Kidney tubule cell (primary cell): ENCODE results near the gene RAB2B.
A peak's percentile ranks its signal among the peaks of the same experiment; 100 is the strongest.

Source experiments
- DNase-seq: peaks from one replicate; pipeline ENCODE4 v3.0.0-alpha.2; 2018; ENCODE audit warnings: low spot score

RAB2B gene

DNA sequence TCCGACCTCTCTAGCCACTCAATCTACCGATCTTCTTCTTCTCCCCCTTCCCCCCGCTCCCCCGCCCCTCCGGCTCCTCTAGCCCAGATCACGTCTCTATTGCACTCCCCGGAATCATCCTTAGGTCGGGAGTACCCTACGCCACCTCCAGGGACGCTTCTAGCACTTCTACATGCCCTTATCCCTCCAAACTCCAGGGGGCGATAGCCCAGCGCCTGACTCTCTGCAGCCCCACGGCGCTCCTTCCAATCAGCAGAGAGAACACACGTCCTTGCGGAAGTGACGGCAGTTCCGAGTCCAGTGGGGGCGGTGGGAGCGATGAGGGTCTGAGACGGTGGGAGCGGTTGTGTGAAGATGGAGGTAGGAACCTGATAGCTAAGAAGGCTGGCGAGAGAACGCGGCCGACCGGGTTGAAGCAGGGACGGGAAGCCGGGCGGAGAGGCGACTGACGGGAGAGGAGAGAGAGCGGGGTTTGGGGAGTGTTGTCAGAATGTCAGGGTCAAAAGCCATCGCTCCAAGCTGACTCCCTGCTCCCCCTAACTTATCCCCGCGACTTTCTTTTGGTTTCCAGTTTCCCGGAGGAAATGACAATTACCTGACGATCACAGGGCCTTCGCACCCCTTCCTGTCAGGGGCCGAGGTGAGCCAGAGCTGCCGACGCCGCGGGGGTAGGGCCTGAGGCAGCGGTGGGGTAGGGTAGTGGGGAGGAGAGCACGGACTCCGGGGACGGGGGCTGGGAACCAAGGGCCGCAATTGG is at the start of gene RAB2B, which contains the start of gene TOX4:
RAB2B (minus strand) TSS at position 35 of the 757 bp plus-strand sequence. CDS start 87 bp downstream, outside the sequence.
TOX4 (plus strand) TSS at position 271 of the 757 bp plus-strand sequence; CDS start at position 355, 84 bp downstream.
- peak; percentile 99 for DNase-seq

DNA sequence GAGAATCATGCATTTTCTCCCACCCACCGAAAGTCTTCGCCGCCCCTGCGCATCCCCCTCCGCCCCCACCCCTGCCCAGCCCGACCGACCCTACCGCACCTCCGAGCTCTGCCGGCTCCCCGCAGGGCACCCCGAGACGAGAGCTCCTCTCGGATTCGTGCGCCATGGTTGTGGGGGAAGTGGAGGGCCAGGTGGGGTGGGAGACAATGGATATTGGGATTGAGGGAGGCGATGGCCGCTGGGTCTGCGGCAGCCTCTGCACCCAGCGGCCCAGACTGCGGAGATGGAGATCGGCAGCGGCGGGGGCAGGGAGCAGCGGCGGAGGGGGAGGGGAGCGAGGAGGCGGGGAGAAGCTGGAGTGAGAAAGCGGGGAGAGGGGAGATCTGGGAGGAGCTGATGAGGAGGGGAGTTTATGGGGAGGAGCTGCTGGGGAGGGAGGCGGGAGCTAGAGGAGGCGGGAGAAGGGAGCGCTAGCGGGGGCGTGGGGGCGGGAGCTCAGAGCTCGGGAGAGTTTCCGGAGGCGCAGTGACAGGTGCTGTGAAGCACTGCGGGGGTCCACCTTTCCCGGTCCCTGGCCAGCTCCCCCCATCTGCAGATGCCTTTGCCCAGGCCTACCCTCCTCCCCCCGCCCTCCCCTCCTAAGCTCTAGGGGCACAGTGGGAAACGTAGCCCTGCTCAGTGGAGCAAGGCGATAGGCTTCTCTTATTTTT is 49.4 kb upstream of the RAB2B start, which contains the start of gene SALL2:
SALL2 (minus strand) TSS at position 385 of the 710 bp plus-strand sequence; CDS start at position 166, 219 bp downstream.
- peak; percentile 57 for DNase-seq

DNA sequence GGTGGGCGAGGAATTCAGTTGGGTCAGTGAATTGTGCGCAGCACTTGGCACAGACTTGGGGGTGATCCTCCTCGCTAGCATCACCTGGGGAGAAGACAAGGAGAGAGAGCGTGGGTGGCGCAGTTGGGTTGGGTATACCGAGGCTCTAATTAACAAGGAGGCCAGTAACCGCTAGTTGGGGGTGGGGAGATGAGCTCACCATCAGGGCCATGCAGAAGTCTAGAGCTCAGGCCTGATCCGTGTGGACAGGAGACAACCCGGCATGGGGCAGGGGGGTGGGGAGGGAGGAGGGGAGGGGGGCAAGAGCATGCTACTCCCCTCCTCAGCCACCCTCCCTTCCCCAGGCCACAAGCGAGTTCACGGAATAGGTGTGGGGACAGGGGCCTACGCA is 48.8 kb upstream of the RAB2B start:
- no peak for DNase-seq

DNA sequence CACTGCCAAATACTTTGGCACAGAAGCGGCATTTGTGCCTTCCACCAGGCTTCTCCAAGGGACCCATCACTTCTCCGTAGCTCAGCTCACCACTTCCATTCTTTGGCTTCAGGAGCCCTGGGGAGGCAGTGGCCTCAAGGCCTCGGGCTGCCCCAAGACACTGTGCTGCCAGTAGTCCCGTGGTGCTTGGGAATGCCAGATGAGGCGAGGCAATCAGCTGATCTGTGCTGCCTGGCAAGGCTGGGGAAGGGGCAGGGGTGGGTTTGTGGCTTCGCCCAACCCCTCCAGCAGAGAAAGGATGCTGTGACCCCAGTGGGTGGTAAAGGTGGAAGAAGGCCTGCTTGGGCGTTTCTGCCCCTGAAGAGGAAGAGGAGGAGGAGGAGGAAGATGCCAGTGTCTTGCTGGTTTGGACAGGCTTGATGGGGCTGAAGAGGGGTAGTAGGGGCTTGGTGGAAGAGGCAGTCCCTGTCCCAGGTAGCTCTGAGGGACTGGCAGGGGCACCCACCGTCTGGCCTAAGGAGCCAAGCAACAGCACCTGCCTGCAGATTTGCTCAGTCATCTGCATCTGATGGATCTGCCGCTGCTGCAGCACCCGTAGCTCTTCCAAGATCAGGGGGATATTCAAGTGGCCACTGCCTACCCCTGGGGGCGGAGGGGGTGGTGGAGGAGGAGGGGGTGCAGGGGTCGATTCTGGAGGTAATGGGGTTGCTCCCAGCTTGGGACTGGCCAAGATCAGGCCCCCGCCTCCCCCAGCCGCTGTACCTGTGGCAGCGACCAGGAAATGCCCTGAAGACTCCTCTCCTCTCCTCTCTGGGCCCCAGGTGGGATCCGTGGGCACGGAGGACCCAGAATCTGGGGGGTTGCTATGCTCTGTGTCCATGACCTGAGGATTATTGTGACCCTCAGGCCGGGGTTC is 48.1 kb upstream of the RAB2B start:
- DNase-seq, result no peak

DNA sequence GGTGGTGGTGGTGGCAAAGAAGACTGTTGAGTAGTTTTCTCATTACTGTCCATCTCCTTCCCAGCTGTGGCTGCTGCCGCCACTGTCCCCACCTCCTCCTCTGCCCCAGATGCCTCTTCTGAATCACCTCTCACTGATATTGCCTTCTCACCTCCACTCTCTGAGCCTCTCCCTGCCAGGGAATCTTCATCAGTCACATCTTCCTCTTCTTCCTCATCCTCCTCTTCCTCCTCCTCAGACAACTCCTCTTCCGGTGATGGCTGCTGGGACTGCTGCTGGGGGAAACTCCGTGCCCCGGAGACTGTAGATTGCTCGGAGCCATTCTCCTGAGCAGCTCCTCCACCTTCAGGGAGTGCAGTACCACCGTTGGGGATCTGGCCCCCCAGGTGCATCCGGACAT is 46.4 kb upstream of the RAB2B start:
- no peak for DNase-seq

DNA sequence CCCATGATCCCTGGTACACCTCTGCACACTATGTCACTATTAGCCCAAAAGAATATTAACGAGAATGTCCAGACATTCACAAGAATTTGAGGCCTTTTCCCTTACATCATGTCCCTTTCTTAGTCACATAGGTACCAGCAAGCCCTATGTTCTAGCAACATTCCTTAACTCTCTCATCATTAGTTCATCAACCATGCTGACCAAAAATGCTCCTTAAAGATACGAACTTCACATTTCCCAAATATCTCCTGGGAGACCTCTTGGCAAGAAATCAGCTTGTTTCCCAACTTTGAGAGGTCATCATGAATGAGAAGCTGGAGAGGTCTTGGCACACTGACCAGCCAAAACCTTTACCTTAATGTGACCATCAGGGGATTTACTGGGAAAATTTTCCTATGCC is 44.7 kb upstream of the RAB2B start:
- no peak for DNase-seq

DNA sequence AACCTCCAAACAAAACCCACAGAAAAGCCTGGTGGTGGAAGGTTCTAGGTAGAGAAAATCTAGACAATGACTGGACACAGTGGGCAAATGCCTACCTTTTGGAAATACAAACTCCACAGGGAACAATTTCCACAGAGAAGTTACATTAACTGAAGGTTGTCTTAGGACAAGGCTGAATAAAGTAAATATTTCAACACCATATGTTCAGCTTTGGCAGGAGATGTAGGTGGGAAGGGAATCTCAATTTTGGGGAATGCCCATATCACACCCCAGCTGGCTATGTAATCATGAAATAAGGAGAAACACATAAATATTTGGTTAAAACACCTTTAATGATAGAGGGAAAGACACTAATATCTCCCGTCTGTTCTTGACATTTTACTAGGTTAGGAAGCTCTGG is 44.0 kb upstream of the RAB2B start:
- DNase-seq, result no peak

DNA sequence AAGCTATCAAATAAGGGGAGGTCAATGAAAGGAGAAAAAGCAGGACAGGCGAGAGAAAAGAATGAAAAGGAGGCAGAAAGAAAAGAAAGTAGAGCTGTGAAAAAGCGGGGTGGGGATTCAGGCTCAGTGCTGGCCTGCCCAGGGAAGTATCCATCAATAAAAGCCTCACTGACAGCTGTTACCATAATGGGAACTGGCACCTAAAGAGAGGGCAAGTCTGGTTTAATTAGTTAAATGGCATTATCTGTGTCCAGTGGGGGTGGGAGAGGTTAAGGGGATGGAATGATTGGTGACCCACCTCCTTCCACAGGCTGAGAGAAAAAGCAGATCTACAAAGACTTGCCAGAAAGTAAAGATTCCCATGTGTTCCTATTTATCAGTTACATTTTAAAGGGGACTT is 42.0 kb upstream of the RAB2B start:
- DNase-seq, result no peak

DNA sequence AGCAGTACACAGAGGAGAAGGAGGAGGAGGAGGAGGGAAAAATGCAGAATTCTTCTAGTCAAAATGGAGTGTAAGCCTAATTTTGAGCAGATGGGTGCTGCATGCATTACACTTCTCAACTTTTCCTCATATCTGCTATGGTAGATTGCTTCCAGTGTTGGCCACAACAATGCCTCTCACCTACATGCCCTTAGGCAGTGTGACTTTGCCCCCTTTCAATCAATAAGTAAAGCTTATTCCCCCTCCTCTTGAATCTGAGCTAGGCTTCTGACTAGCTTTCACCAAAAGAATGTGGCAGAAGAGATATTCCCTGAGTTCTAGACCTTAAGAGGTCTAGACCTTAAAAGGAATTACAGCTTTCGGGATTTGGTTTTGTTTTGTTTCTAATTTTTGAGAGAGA is 37.6 kb upstream of the RAB2B start:
- DNase-seq, result no peak

DNA sequence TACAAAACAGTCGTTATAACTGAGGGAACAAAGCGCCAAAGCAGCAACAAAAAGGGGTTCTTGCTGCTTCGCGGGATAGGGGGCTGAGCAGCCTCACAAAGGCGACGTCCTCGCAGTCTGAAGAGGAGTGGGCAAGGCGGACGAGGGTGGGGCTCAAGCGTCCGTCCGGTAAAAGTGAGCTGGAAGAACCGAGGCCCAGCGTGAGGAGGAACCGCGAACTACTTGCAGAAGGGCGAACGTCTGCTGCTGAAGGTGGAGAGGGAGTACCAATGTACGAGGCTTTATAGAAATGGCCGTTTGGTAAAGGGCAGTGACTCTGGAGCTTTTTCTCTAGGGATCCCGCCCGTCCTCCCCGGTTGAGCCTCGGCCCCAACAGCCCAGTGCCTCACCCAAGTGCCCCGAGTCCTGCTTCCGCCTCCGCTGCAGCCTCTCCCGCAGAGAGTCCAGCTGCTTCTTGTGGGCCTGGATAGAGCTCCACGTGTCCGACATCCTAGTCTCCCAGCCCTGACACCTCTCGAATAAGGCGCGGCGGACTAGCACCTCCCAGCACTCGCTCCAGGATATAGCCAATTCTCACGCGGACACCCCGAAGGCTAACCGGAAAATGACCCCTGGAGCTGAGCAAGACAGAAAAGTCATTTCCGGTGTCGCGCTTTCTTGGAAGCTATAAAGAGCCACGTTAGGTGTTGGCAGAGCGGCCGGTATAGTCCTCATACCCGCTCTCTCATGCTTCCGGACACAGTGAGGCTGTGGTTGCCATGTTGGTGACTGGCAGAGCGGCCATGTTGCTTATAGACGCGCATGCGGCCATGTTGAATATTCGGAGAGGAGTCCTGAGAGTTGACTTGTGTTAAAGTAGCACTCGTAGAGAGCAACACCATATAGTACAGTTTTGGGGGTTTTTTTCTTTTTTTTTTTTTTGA is 34.2 kb upstream of the RAB2B start, which contains the start of gene METTL3:
METTL3 (minus strand) TSS at position 606 of the 923 bp plus-strand sequence; CDS start at position 489, 117 bp downstream.
- peak; percentile 99 for DNase-seq

DNA sequence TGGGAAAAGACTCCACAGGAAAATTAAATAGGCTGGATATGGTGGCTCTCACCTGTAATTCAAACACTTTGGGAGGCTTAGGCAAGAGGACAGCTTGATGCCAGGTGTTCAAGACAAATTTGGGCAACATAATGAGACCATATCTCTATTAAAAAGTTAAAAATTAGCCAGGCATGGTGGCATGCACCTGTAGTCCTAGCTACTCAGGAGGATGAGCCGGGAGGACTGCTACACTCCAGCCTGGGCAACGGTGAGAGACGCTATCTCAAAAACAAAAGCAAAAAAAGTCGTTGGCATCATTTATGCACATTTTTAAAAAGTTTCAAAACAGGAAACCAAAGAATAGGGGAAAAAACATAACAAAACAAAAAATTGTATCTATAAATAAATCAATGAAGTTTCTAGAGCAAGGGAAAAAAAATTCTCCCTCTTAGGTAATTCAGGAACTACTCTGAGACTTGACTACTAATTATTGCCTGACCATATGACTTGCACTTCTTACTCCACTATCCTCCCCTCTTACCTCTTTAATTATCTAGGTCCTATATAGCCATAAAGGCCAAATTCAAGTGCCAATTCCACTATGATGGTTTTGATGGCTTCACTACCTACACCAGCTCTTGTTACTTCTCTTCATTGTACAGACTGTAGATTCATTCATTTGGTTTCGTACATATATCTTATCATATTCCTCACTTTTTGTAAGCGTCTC is 32.8 kb upstream of the RAB2B start:
- DNase-seq, result no peak

DNA sequence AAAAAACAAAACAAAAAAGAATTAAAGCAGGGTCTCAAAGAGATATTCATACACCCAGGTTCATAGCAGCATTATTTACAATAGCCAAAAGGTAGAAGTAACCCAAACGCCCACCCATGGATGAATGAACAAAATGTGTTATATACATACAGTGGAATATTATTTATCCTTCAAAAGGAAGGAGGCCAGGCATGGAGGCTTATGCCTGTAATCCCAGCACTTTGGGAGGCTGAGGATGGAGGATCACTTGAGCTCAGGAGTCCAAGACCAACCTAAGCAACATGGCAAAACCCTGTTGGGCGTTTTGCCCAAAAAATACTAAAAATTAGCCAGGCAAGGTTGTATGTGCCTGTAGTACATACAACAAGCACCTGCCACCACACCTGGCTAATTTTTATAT is 29.8 kb upstream of the RAB2B start:
- DNase-seq, result no peak

DNA sequence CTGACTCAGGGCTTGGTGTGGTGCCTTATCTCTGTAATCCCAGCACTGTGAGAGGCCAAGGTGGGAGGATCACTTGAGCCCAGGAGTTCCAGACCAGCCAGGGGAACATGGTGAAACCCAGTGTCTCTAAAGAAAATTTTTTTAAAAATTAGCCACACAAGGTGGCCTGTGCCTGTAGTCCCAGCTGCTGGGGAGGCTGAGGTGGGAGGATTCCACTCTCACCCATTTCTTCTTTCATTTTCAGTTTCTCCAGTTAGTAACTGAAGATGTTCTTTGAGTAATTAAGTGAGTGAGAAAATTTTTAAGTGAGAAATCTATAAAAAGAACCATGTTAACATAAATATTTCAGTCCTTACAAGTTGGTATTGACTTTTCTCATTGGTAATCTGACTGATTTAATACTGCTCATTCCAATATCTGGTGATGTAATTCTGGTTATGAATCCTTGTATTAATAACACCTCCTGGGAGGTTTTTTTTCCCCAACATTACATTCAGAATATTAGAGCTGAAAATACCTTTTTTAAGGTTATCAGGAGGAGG is 28.3 kb upstream of the RAB2B start:
- DNase-seq, result no peak

DNA sequence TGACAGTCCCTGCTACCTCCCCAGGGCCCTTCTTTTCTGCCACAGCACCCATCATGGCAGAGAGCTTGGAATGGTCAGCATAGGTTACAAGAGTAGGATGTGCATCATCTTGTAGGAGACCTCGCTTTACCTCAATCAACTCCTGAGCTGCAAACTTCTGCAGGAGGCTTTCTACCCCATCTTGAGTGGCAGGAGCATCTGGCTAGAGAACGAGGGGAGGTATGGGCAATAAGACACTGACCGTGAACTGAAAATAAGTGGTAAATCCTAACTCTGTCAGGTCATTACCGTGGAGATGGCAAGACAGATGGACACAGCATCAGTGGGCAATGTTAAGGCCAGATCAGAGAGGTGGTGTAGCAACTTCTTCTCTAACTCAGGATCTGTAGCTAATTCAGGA is 26.6 kb upstream of the RAB2B start:
- no peak for DNase-seq

DNA sequence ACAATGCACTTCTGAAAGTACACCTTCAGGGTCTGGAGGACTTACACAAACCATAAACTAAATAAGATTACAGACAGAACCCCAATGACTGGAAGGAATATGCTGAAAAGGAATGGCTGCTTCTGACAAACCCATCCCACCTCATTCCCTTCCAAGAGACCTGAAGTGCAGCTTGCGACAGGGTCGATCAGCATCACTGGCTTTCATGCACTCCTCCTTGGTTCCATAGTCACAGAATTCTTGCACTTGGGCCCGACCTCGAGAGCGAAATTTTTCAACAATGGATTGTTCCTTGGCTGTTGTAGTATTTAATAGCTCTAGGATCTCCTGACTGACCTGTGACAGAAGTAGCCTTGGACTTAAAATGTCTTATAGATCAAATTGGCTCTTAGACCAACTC is 24.8 kb upstream of the RAB2B start:
- DNase-seq, result no peak

DNA sequence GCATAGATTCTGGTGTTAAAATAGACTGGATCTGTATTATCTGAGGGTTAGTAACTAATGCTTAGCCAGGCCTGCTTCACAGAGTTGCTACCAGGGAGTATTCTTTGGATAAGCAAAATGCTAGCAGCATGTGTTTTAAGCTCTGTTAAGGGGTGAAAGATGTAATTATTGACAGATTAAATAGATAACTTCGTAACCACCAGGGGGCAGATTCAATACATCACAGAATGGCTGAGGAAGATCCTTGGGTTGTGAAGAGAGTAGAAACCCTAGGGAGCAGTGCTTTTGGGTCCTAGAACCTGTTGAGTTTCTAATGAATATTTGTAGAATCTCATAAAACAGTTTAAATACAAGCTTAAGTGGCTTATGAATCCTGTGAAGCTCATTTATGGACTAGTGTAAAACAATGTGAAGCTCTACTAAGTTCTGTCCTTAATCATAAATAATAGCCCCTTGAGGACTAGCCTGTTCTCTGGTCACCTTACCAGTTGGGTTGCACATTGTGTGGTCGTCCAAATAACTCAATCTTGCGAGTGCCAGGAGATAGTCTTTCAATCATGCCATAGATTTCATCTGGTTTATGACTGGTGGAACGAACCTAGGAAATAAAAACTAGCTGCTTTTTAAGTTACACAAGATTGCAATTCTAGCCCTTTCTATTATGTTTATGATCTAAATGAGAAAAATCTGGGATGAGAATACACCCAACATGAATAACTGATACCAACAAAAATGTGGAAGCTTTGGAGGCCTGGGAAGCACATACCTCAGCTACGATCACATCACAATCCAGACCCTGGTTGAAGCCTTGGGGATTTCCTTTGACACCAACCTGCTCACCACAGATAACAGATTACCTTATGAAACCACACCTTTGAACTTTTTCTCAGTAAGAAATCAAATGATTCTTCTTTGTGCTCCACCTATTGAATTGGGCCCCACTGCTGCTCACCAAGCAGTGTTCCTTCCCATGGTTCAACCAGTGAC is 22.1 kb upstream of the RAB2B start:
- peak; percentile 78 for DNase-seq

DNA sequence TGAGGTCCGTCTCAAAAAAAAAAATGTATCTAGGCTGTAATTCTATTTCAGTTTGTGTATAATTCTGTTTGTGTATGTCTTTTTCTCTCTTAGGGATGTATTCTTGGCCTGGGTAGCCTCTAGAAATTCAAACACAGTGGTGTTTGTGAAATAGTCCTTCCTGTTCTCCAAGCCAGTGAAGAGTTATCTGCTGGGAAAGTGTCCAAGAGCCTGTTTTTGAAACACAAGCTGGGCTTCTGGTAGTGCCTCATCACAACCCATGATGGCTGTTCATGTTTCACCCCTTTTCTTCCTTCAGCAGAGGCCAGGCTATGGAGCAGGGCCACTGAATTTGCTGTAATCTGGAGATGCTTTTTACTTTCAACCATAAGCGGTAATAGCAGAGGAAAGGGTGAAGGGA is 19.7 kb upstream of the RAB2B start:
- DNase-seq, result no peak

DNA sequence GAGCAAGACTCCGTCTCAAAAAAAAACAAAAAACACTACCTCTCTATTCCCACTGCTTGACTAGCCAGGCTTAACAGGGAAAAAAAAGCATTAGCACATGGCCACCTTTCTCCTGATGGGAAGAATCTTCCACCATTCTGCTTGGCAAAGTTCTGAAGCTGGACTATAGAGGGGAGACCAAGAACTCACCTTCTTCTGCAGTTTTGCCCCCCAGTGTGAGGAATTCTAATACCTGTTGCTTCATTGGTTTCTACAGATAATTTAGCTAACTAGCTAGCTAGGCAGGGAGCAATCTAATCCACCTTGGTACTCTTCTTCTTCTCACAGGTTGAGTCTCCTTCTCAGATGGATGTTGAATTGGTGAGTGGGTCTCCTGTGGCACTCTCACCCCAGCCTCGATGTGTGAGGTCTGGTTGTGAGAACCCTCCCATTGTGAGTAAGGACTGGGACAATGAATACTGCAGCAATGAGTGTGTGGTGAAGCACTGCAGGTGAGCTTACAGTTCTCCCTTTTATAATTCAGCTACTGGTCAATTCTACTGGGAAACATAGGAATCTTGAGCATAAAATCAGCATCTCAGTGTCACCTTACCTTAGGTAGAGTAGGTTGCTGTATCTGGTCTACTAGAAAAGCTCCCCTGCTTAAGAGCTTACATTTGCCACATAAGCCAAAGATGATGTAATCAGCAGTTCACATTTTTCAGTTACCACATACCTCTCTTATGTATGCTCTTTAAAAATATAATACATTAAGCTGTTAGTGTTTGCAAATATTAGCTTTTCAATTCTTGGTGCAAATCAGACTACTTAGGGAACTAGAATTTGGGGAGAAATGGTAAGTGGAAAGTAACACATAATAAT is 18.4 kb upstream of the RAB2B start:
- peak; percentile 40 for DNase-seq
